ENCODE measurements around the gene EOMES.

EOMES gene

DNA sequence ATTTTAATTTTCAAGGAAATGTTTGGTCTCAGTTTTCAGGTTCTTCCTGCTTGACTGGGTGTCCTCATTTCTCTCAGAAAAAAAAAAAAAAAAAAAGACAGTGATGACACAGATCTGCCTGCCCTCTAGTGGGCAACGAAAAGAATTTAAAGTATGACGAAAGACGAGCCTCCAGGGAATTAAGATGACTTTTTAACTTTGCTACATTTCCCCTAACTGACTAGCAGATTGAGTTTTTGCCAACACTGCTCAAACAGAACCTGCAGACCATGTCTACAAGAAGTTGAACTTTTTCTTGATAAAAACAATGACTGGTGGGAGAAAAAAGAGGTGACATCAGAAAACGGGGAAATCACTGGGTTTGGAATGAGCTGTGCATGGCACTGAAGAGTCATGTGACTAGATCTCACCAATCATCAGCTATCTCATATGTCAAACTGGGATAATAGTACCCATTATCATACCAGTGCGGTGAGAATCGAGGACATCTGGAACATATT, 40.8 kb downstream of the EOMES start:
- DNase-seq (ENCODE audit: low read depth in 1 of 2, low spot score in 1 of 2) = peak in 1 of 2 donors; percentile 11

DNA sequence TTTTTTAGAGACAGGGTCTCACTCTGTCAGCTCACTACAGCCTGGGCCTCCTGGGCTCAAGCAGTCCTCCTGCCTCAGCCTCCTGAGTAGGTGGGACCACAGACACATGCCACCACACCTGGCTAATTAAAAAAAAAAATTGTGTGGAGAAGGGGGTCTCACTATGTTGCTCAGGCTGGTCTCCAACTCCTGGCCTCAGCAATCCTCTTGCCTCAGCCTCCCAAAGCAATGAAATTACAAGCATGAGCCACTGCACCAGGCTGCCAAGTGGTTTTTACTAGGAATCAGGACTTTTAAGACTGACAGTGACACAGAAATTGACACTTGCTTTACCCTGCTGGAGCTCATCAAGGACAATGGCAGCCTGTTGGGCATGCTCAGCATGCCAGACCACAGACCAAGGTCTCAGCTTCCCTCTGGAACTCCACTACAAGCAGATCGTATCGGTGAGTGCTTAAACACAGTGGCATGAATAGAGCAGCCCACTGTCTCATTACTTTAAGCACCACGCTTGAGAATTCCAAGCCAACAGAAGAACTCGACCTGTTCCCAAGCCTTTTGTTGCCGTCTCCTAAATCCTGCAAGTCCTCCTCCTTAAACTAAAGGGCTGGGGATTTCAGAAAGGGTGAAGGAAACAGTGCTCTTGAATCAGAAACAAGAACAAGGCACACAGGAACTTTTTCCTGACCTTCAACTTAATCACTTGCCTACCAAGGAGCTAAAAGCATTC, 41.4 kb downstream of the EOMES start:
- no peak for DNase-seq (ENCODE audit: low read depth in 1 of 2, low spot score in 1 of 2)

GRCh38 chr3:27679691-27680090, 42.4 kb downstream of the EOMES start:
- no peak for DNase-seq (ENCODE audit: low read depth in 1 of 2, low spot score in 1 of 2)

DNA sequence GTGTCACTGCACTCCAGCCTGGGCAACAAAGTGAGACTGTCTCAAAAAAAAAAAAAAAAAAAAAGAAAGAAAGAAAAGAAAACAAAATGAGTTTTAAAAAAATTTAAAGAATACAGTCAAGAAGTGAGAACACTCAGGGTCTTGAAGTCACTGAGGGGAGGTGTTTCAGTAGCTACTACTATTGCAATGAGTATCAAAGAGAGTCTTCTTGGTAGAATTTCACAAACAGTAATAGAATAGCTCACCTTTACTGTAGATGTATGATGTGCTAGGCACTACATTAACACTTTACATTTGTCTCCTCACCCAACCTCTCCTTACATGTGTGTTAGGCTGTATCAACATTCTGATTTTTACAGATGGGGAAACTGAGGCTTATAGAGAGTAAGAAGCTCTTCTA, 43.9 kb downstream of the EOMES start:
- no peak for DNase-seq (ENCODE audit: low read depth in 1 of 2, low spot score in 1 of 2)

- DNase-seq (ENCODE audit: low read depth in 1 of 2, low spot score in 1 of 2) = no peak
These were observed 44.6 kb downstream of the EOMES start for GRCh38 chr3:27677565-27677964.

- DNase-seq (ENCODE audit: low read depth in 1 of 2, low spot score in 1 of 2) = no peak
These were observed 46.8 kb downstream of the EOMES start for GRCh38 chr3:27675287-27675686.

DNA sequence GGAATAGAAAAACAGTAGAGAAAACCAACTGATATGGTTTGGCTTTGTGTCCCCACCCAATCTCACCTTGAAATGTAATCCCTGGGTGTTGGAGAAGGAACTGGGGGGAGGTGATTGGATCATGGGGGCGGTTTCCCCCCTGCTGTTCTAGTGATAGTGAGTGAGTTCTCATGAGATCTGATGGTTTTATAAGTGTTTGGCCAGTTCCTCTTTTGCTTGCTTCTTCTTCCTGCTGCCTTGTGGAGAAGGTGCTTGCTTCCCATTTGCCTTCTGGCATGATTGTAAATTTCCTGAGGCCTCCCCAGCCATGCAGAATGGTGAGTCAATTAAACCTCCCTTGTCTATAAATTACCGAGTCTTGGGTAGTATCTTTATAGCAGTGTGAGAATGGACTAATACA, 48.4 kb downstream of the EOMES start:
- no peak for DNase-seq (ENCODE audit: low read depth in 1 of 2, low spot score in 1 of 2)

- no peak for DNase-seq (ENCODE audit: low read depth in 1 of 2, low spot score in 1 of 2)
These were observed 51.0 kb downstream of the EOMES start for GRCh38 chr3:27671101-27671500.

DNA sequence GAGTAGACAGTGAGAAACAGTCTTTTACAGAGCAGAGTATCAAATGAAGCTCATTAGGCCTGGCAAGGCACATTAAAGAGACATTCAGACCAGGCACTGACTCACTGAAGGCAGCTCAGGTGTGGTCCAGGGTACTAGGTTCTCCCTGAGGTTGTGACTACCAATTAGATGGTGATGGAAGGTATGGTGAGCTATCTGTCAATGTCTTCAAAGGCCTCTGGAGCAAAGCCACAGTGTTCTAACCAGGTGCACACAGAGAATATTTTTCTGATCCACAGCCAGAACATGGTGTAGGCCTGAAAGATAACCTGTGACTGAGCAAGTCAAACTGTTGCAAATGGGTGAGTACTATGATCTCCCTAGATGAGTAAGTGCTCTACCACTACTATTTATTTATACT, 51.5 kb downstream of the EOMES start:
- no peak for DNase-seq (ENCODE audit: low read depth in 1 of 2, low spot score in 1 of 2)

GRCh38 chr3:27669591-27669990, 52.5 kb downstream of the EOMES start:
- no peak for DNase-seq (ENCODE audit: low read depth in 1 of 2, low spot score in 1 of 2)

GRCh38 chr3:27667751-27668150, 54.4 kb downstream of the EOMES start:
- no peak for DNase-seq (ENCODE audit: low read depth in 1 of 2, low spot score in 1 of 2)

DNA sequence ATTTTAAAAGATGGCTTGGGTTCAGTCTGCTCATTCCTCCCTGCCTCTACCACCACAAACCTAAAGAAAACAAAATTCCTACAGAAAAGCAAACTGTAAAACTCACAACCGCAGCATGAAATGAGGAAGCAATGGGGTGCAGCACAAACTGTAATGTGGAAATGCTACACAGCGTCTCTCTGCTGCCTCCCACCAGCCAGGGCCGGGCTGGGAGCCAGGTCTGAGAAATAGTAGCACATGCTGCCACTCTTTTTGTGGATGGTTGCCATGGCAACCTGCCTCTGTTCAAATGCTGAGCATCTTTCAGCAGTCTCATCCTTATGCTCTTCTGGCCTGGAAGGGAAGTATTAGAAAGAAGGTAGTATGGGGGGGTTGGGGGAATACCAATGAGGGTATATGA, 55.4 kb downstream of the EOMES start:
- DNase-seq (ENCODE audit: low read depth in 1 of 2, low spot score in 1 of 2) = no peak

- no peak for DNase-seq (ENCODE audit: low read depth in 1 of 2, low spot score in 1 of 2)
These were observed 55.9 kb downstream of the EOMES start for GRCh38 chr3:27666272-27666671.
